ENCODE results near the gene TIPARP.

The TIPARP gene

GRCh38 chr3:156674046-156674910, at the start of gene TIPARP:
TSS of gene TIPARP (plus strand) at chr3:156674590. CDS start at chr3:156677698, 3,108 bp downstream.
- peak; percentile 97 for DNase-seq (ENCODE audit: low read depth in 2 of 2)

GRCh38 chr3:156626104-156626503, 48.3 kb upstream of the TIPARP start:
- no peak for DNase-seq (ENCODE audit: low read depth in 2 of 2)

GRCh38 chr3:156627946-156628569, 46.3 kb upstream of the TIPARP start:
- no peak for DNase-seq (ENCODE audit: low read depth in 2 of 2)

DNA sequence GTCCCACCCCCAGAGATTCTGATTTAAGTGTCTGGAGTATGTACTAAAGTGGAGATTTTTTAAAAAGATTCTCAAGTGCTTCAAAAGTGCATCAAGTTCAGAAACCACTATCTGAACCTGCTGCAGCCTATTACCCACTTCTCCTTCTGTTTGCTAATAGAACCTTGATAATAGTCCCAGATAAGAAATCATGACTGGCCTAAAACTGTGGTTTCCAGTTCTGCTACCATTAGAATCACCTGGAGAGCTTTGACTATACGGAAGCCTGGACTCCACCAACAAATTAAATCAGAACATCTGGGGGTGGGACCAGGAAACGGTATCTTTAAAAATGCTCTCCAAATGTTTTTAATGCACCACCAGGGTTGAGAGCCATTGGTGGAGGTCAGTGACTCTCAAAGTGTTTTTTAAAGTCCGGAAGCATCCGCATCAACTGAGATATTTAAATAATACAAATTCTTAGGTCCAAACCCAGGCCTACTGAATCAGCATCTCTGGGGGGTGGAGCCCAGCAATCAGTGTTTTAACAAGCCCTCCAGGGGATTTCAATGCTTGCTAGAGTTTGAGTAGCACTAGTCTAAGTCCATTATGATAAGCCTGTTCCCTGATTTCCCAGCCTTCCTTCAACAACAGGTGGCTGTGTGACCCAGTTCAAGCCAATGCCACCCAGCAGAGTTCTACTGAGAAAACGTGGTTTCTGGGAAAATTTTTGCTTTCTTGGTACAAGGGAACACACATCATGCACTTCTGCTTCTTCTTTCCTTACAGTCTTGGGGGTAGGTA, 45.4 kb upstream of the TIPARP start:
- DNase-seq (ENCODE audit: low read depth in 2 of 2) = no peak

DNA sequence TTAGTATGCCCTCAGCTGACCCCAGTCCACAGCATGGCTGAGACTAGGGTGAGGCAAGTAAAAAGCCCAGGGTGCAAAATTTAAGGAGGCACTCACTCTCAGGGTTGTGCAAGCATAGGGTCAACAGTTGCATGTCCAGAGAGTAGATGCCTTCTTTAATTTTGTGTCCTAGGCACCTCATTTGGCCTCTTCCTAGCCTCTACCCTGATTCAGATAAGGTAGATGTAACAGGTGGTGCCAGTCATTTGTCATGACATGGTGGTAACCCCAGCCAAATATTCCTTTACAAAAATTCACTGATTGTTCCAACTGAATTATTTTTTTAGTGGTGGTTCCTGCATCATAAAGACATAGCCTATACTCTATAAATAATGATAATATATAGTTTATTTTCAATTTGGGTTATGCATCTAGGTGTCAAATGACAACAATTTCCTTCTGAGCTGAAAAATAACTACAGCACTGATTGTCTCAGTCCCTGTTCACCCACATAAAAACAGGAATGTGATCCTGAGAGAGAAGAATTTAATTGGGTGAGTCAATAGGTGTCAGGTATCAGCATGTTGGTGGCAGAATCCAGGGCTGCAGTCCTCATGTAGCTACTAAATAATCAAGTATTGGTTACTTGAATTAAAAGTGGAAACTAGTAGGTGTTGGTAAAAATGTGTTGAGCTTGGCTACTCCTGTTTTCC, 44.2 kb upstream of the TIPARP start:
- DNase-seq (ENCODE audit: low read depth in 2 of 2) = no peak

- no peak for DNase-seq (ENCODE audit: low read depth in 2 of 2)
Observed at GRCh38 chr3:156630773-156631093, 43.7 kb upstream of the TIPARP start.

GRCh38 chr3:156631323-156631722, 43.1 kb upstream of the TIPARP start:
- no peak for DNase-seq (ENCODE audit: low read depth in 2 of 2)

DNA sequence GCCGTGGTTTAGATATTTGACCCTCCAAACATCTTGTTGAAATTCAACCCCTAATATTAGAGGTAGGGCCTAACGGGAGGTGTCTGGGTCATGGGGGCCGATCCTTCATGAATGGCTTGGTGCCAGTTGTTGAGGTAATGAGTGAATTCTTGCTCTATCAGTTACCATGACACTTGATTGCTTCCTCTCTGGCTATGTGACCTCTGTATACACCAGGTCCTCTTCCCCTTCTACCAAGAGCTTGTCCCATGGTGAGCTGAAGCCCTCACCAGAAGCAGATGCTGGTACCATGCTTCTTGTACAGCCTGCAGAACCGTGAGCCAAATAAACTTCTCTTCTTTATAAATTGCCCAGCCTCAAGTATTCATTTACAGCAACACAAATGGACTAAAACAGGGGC, 41.8 kb upstream of the TIPARP start:
- no peak for DNase-seq (ENCODE audit: low read depth in 2 of 2)

DNA sequence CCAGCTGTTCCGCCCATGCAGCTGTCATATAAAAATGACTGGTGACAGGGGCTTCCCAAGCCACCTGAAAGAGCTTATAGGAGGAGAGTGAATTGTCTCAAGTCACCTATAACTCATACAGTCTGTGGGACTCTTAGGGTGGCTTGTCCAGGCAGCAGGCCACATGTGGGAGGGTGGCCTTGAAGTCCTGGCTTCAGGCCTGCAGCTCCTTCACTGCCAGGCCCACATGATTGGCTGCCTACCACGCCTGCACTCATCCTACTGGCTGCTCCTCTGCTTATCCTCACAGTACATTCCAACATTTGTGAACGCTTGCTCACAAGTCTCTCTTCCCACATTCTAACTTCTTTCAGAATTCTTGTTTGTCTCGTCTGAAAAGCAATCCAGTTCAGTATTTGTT, 41.1 kb upstream of the TIPARP start:
- DNase-seq (ENCODE audit: low read depth in 2 of 2) = no peak

DNA sequence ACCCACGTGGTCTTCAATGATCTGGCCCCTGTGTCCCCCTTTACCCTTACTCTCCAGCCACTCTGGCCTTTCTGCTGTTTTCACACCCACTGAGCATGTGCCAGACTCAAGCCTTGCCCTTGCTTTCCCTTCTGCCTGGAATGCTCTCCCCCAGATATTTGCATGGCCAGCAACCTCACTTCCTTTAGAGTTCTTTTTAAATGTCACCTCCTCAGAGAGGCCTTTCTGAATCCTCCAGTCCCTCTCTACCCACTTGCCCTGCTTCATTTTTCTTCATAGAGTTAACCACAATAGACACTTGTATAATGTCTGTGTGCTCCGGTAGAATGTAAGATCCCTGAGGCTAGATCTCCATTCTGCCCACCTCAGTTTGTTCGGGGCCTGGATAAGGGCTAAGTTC, 39.4 kb upstream of the TIPARP start:
- no peak for DNase-seq (ENCODE audit: low read depth in 2 of 2)

DNA sequence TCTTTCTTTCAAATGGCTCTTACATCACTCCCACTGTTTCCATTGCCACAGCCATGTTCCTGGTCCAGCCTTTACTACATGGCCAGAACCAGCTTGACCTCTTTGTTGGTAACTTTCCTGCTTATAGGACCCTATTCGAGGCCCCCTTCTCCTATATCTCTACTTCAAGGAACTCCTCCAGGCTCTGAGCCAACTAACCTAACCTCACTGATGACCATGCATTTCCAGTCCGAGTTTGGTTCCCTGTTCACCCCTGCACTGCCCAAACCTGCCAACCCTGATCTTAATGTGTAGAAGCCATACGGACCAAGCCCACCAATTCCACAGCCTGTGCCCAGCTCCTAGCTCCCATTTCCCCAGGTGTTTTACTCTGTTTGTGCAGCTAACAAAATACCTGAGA, 38.4 kb upstream of the TIPARP start:
- no peak for DNase-seq (ENCODE audit: low read depth in 2 of 2)

DNA sequence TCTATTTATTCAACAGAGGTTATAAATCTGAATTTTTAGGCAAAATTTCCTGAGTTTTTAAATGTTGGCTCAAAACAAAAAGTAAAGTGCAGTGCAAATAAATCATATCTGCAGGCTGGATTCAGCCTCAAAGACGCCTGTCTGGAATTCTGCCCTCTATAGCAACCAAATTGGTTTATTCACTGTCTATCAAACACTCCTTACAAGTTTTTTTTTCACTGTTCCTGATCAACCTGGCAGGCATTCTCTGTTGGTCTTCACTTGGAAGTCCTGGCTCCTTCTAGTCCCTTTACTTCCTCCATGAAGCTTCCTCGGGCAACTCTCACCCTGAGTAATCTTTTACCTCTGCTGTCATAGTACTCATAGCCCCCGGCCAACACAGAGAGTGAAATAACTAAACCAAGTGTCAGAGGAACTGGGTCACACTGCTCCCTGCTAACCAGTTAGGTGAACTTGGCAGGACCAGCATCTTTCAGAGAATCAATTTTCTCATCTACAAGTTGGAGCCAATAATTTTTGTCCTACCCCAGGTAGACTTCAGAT, 36.8 kb upstream of the TIPARP start:
- no peak for DNase-seq (ENCODE audit: low read depth in 2 of 2)

DNA sequence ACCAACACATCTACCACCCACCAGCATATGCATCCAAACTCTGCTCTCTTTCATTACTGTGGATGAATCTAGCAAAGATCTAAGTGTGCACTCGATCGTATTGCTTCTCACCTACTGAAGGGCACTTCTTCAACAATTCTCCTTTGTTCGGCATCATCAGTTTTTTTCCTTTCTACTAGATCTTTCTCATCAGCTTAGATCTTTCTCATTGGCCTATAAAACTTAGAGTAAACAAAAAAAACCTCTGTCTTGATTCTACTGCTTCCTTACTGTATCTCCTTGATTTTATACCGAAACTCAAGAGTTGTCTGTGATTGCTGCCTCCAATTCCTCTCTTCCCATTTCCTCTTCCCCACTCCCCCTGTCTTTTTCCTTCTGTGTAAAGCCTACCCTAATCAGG, 36.1 kb upstream of the TIPARP start:
- no peak for DNase-seq (ENCODE audit: low read depth in 2 of 2)

DNA sequence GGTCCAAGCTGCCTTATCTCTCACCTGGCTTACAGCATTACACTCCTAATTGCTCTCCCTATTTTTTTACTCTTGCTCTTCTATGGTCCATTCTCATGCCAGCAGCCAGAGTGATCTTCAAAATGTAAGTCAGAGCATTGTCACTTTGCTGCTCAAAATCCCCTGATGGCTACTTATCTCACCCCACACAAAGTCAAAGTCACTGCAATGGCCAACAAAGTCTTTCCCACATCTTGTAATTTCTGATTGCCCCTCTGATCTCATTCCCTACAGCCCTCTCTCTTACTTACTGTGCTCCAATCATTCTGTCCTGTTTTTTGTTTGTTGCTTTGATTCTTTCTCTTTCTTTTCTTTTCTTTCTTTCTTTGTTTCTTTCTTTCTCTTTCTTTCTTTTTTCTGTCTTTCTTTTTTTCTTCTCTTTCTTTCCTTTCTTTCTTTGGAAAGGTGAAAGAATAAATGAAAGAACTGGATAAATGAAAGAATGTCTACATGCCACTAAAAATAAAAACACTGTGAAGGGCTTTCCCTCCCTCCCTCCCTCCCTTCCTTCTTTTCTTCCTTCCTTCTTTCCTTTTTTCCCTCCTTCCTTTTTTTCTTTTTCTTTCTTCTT, 34.9 kb upstream of the TIPARP start:
- no peak for DNase-seq (ENCODE audit: low read depth in 2 of 2)

GRCh38 chr3:156641618-156641975, 32.8 kb upstream of the TIPARP start:
- no peak for DNase-seq (ENCODE audit: low read depth in 2 of 2)

GRCh38 chr3:156642750-156643728, 31.4 kb upstream of the TIPARP start:
- DNase-seq (ENCODE audit: low read depth in 2 of 2) = no peak

DNA sequence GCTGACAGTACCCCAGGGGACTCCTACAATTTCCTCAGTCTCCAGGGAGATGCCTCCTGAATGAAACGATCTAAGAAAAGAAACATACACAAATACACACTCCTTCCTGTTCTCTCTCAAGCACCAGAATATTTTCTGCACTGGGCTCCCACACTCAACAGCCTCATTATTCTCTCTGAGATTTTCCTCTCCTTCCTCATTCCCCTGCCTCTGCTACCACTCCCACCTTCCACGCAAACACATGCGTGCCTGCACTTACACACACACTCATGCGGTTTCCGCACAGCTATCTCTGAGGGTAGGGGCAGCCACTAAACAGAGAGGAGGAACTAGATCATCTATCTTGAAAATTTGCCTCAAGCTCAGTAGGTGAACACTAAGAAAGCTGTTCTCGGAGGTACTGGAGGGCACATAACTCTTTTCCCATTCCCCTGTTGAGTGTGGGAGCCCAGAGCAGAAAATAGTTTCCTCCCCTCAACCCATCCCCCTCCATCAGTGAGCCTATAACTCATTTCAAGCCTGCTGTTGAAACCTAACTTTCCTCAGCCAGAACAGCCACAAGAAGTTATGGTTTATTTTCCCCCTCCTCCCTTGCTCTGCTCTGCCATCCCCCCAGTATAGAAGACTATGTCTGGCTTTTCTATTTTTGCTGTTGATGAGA, 30.5 kb upstream of the TIPARP start:
- DNase-seq (ENCODE audit: low read depth in 2 of 2) = no peak

DNA sequence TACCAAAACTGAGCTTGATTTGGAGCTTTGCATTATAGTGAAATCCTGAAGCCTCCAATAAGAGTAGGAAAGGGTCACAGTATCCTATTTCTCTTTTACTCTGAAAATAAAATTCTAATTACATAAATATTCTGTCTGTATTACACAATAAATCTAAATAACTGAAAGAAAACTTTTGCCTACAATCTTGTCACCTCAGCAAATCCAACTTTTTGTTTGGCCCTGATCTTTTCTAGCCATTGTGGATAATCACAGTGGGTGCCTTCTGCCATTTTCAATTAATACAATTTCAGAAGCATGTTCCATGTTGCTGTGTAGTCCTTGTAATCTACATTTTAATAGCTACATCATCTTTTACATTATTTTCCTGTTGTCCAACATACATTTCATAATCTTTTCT, 29.4 kb upstream of the TIPARP start:
- no peak for DNase-seq (ENCODE audit: low read depth in 2 of 2)

DNA sequence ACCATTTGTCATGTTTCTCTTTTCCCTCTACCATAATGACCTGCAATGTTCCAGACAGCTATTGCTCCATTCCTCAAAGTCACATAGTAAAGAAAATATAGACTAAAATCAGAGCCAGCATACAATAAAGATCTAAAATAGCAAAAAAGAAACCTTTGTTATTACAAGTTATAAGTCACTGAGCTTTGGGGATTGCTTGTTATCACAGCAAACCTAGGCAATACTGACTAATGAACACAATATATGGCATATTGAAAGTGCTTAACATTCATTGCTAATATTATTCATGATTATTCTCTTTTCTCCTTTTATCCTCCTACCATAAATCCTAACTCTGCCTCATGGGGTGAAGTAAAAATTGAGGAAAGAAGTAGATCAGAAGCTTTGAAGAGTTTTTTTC, 27.4 kb upstream of the TIPARP start:
- no peak for DNase-seq (ENCODE audit: low read depth in 2 of 2)

DNA sequence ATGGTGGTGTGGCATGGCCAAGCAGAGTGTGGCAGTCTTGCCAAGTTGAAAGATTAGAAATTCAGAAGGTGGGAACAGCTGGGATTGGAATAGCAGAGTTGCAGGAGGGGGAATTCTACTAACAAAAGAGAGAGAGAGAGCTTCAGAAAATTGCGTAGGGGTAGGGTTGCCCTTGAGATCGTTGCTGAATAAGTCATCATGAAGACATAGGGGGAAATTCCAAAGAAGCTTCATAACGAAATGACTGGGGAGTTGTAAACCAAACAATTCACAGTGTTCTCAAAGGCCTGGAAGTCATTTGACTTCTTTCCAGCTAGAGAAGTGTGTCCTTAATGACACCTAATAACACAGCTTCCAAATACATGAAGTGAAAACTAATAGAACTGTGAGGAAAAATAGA, 26.3 kb upstream of the TIPARP start:
- DNase-seq (ENCODE audit: low read depth in 2 of 2) = no peak

All from stimulated activated CD4-positive, alpha-beta T cell treated with anti-CD3 and anti-CD28 coated beads, Interleukin-1b, Interleukin-23, amount 100 ng/mL, for 1 hour (primary cell).